NK-92 treated with Interleukin-12 subunit alpha and Interleukin-12 subunit beta, amount 100 ng/mL, for 24 hours (cell line): Measurements from ENCODE around the gene CNPY1.

Experiments
- DNase-seq: peaks from one replicate; lab custom pipeline; 2025; lab: John Stamatoyannopoulos, UW

Gene CNPY1

DNA sequence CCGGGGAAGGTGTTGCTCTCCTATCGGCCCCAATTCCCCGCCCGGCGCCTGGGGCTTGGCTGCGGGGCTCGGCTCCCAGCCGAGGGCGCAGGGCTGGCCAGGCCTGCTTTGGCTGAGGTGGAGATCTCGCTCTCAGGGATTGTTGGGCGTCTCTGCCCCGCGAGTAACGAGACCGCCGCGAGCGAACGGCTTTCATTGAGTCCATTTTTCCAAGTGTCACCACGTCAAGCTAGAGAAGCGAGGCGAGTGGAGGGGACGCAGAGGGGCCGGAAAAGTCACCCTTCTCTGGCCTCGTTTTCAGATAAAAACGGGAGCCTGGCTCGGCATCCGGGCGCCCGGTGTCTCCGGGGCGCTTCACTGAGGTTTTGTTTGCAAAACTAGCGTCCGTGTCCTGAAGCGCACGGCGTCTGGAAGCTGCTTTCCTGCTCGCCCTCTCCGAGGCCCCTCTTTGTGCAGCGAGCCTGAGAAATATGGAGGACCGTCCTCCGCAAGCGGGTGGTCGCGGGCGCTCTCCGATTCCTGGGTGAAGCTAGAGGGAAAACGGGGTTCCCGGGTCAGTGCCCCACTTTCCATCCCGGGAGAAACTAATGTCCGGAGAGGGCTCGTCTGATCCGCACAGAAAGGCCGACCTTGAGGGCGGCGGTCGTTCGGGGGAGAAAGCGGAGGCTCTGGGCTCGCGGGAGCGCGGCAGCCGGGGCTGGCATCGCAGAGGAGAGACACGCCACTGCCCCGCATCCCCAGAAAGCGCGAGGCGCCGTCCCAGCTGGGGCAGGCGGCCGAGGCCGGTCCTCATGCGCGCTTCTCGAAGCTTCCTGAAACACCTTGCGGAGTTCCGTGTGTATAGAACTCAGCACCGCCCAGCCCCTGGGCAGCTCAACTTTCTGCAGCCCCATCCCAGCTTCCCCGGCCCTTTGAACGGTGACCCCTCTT, 91.9 kb downstream of the CNPY1 start:
- DNase-seq, result no peak

DNA sequence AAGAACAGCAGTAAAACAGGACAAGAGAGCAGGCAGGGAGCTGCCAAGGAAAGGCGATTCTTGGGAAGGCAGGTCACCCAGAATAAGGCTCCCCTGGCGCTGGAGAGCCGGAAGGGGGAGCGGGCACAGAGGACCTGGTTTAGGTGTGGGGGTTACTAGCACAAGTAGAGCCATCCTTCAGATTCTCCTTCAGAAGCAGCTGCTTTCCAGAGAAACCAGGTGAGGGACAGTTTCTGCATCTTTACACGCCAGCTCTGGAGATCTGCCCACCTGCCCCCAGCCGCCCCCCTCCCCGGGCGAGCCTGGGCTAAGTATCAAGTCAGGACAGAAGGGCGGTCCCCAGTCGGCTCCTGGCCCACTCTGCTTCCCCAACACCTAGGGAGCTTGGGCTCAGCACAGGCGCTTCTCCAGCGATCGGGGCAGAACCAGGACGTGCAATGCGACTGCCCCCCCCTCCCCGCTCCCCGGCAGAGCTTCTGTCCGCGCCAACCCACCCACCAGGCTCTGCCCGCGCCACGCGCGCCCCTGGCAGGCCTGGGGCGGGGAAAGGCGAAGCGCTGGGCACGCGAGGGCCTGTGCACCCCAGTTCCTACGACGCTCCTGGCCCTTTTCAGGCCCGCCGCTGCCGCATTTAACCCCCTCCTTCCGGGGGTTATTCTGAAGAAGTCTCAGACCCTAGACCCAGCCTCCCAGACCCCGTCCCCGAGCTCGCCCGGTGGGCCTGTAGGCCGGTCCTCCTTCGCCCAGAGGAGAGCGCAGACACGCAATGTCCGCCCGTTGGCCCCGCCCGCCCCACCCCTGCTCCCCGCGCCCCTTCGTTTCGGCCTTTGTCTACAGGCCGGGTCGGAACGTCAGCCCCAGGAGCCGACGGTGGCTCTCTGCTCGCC, 92.8 kb downstream of the CNPY1 start:
- no peak for DNase-seq

DNA sequence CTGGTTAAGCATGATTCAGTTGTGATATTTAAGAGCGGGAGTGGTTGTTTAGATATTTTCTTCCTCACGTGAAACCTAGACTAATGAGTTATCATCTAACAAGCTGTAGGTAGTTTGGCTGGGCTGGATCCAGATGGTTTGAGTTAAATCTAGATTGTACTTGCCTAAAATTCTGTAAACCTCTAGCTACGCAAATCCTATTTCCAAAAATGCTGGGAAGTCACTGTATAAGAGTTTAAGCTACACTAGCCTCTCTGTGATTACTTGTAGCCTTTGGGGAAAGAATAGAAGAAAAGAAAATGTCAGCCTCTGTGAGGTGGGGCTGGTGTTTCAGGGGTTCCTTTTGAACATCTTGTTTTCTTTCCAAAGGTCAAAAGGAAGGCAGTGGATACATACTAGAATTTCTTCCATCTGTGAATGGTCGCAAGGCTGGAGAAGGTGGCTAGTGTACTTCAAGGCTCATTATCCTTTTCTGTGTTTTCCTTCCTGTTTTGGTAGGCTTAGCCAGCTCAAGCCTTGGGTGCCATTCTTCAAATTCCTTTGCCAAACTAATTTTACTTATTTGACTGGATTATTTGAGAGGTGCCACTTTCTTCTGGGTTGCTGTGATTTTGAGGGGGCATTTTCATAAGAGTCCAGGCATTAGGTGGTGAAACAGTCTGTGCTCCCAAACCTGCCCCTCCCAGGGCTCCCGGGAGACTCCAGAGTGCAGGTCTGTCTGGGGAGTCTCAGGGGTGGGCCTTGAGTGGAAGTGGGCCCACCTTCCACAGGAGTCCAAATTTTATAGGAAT, 93.7 kb downstream of the CNPY1 start:
- no peak for DNase-seq

DNA sequence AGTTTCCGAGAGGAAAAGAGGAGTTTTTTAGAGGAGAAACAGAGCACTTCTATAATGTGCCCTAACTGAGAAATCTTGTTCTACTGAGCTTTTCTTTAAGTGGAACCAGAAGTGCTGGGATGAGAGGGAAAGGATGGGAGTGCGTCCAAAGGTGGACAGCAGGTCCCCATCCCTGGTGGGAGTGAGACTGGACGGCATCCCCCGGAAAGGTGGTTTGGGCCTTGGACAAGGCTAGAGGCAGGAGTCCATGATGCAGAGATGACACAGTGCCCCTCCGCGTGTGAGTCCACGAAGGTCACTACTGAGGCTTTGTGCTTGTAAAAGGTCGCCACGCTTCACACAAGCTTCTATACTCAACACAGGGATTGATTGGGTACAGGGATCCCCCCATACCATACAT, 94.5 kb downstream of the CNPY1 start:
- no peak for DNase-seq
